ENCODE data around the gene GREB1. TPM values are rescaled to one million over a fixed set of nuclear protein-coding genes. Genes with fewer than 3 reads are reported as not detected.

GREB1 gene
- total and polyA plus RNA-seq, 8 donors: 3.5 to 16.1 (median 5.9) TPM

GRCh38 chr2:11644293-11644692 lies 110.4 kb downstream of the GREB1 start:
- Histone ChIP-seq H3K4me3 (no peak overlapping the region), H3K36me3 (no peaks in the 10 kb centered on the region), H3K27ac (no peak overlapping the region), H3K27me3 (no peaks in the 10 kb centered on the region), H3K4me1 (no peaks in the 10 kb centered on the region), H3K9me3 (no peaks in the 10 kb centered on the region)
- WGBS, 2 donors: 78 to 86% methylated on average over 3 of the region's 3 CpGs
- TF ChIP-seq, protein P1, sequence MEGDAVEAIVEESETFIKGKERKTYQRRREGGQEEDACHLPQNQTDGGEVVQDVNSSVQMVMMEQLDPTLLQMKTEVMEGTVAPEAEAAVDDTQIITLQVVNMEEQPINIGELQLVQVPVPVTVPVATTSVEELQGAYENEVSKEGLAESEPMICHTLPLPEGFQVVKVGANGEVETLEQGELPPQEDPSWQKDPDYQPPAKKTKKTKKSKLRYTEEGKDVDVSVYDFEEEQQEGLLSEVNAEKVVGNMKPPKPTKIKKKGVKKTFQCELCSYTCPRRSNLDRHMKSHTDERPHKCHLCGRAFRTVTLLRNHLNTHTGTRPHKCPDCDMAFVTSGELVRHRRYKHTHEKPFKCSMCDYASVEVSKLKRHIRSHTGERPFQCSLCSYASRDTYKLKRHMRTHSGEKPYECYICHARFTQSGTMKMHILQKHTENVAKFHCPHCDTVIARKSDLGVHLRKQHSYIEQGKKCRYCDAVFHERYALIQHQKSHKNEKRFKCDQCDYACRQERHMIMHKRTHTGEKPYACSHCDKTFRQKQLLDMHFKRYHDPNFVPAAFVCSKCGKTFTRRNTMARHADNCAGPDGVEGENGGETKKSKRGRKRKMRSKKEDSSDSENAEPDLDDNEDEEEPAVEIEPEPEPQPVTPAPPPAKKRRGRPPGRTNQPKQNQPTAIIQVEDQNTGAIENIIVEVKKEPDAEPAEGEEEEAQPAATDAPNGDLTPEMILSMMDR (IDR thresholded peaks at IDR 0.05): no peak
- DNase-seq (no peak), FAIRE-seq (no peak), ATAC-seq (no peak)
- intact Hi-C loops (cut with DNase I): no loop called here

DNA sequence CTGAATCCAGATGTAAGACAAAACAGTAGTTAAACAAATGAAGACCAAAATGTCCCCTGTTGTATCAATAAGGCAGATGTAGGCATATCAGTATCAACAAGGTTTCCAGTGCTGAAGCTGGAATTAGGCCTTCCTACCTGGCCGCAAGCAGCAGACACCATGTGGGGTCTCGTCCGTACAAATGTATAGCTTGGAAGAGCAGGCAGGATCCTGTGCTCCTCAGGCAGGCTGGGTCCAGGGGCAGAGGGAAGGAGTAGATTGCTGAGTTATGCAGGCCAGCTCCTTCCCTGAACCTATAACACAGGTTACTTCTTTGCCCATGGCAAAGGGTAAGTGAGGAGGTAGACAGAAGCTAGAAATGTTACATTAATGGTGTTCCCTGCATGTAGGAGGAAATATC lies 112.7 kb downstream of the GREB1 start:
- no peaks in the 10 kb centered on the region for H3K9me3 ChIP-seq
- WGBS, 2 donors: 97 to 99% methylated on average over 3 of the region's 3 CpGs
- no peaks in the 10 kb centered on the region for H3K4me1 ChIP-seq
- FAIRE-seq (no peak), DNase-seq (no peak), ATAC-seq (no peak)
- intact Hi-C loops (cut with DNase I): no loop called here
- TF ChIP-seq, protein P1 (IDR thresholded peaks at IDR 0.05): no peak
- H3K27ac ChIP-seq: no peak overlapping the region
- H3K36me3 ChIP-seq: no peaks in the 10 kb centered on the region
- no peak overlapping the region for H3K4me3 ChIP-seq
- H3K27me3 ChIP-seq: no peaks in the 10 kb centered on the region

DNA sequence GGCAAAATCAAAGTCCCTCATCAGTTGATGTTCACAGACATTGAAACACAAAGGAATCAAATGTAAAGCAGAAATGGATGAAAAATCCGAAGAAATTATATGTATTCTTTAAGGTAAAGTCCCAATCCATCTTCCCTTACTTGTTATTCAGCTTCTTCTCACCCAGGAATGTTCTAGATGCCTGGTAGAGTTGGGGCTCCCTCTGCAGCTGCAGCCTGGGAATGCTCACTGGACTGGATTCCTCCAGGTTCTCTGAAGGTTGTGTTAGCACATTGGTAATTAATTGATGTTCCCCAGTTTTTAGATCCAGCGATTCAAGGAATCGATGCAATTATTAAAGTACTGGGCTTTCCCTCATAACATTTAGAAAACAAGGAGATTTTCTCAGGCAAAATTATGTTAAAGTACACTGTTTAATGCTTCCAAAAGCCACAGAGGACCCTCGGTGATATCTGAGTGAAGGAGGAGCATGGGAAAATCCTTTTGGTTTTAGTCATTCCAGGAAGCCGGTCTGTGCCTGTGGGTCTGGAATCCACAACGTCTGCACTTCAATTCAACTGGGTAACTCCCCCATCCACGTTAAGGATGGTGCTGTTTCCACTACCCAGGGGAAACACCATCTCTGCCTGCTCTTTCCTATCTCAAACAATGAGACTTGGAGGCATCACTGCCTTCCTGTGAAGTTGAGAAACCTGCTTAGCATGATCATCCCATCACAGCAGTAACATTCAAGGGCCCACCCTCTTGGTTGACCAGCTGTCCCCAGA lies 114.2 kb downstream of the GREB1 start:
- Histone ChIP-seq H3K4me1 (no peaks in the 10 kb centered on the region), H3K9me3 (no peaks in the 10 kb centered on the region), H3K4me3 (no peak overlapping the region), H3K27ac (no peak overlapping the region), H3K36me3 (no peaks in the 10 kb centered on the region), H3K27me3 (no peaks in the 10 kb centered on the region)
- intact Hi-C loops (cut with DNase I): no loop called here
- ATAC-seq: no peak
- WGBS, 2 donors: 62 to 72% methylated on average over 7 of the region's 7 CpGs
- DNase-seq: no peak
- TF ChIP-seq, protein P1 (IDR thresholded peaks at IDR 0.05): no peak
- no peak for FAIRE-seq

GRCh38 chr2:11649093-11649492 lies 115.2 kb downstream of the GREB1 start:
- Histone ChIP-seq H3K36me3 (no peaks in the 10 kb centered on the region), H3K9me3 (no peaks in the 10 kb centered on the region), H3K4me1 (no peaks in the 10 kb centered on the region), H3K27ac (no peak overlapping the region), H3K4me3 (no peak overlapping the region), H3K27me3 (no peaks in the 10 kb centered on the region)
- 50 to 52% methylated on average over 2 of the region's 2 CpGs for WGBS, 2 donors
- FAIRE-seq: no peak
- TF ChIP-seq, protein P1 (IDR thresholded peaks at IDR 0.05): no peak
- intact Hi-C loops (cut with DNase I): no loop called here
- no peak for DNase-seq
- no peak for ATAC-seq

GRCh38 chr2:11651856-11652548 lies 118.2 kb downstream of the GREB1 start:
- WGBS, 2 donors: 76 to 86% methylated on average over 5 of the region's 5 CpGs
- FAIRE-seq (no peak), ATAC-seq (no peak), DNase-seq (no peak)
- no peak overlapping the region for H3K4me3 ChIP-seq
- TF ChIP-seq, protein P1 (IDR thresholded peaks at IDR 0.05): no peak
- no peaks in the 10 kb centered on the region for H3K9me3 ChIP-seq
- H3K27ac ChIP-seq: no peak overlapping the region
- H3K4me1 ChIP-seq: no peaks in the 10 kb centered on the region
- intact Hi-C loops (cut with DNase I): no loop called here
- H3K27me3 ChIP-seq: no peaks in the 10 kb centered on the region
- no peaks in the 10 kb centered on the region for H3K36me3 ChIP-seq
